ENCODE measurements around the gene PIEZO1. TPM values are rescaled to one million over a fixed set of nuclear protein-coding genes. Genes with fewer than 3 reads are reported as not detected.

Gene PIEZO1
- total and polyA plus RNA-seq, 10 of the 15 experiments (the other 5 are each of a cell fraction or from before 2014, with no cell fraction given) = 1.3 to 169 (median 33.4) TPM

GRCh38 chr16:88761830-88762229, 23.2 kb downstream of the PIEZO1 start:
- Histone ChIP-seq H3K4me3 (no peak overlapping the region), H3K79me2 (ENCODE audit: control insufficient read depth, insufficient read depth, low read length) (peaks cover 13% of the 10 kb centered on the region), H3K36me3 (ENCODE audit: control insufficient read depth in 2 of 2, insufficient read depth in 2 of 2, low read length in 1 of 2) (peaks cover 3 to 6% of the 10 kb centered on the region in 2 experiments; a peak in 3 of 4 replicates), H3K27ac (ENCODE audit: control insufficient read depth, insufficient read depth) (no peak overlapping the region), H3K4me1 (ENCODE audit: control insufficient read depth, insufficient read depth, low read length) (no peaks in the 10 kb centered on the region; the same call in 1 of the 2 replicates), H3K9ac (ENCODE audit: control insufficient read depth, insufficient read depth, low read length) (no peak overlapping the region), H4K20me1 (ENCODE audit: control insufficient read depth, insufficient read depth) (no peaks in the 10 kb centered on the region; the same call in none of the 2 replicates), H3K9me3 (replicated peaks; ENCODE audit: control insufficient read depth, insufficient read depth, low read length) (no peaks in the 10 kb centered on the region), H3K27me3 (replicated peaks in 1 of 2; ENCODE audit: control insufficient read depth in 2 of 2, insufficient read depth in 2 of 2, low read length in 1 of 2) (no peaks in the 10 kb centered on the region), H2AFZ (ENCODE audit: control insufficient read depth, low read depth, low read length) (no peak overlapping the region), H3K4me2 (ENCODE audit: control insufficient read depth, insufficient read depth) (no peak overlapping the region)
- POLR2A ChIA-PET = no interaction called here
- 94% methylated on average over 10 of the region's 10 CpGs for WGBS (ENCODE audit: insufficient coverage, insufficient replicate concordance, low lambda C conversion rate, missing lambda C conversion rate)
- FAIRE-seq = no peak
- CTCF ChIA-PET = interaction anchor here (0.5 to 1.5 kb wide), 4 partner anchors 14 to 394 kb away, joined by 3 to 4 read pairs (median 3); no protein-coding TSS in a partner anchor
- no TSS peak for BruUV-seq (replicated peaks)
- RAD21 ChIA-PET (ENCODE audit: unreplicated experiment) = no interaction called here
- ATAC-seq = no peak
- SMC1A ChIA-PET (ENCODE audit: uncharacterized antibody, unreplicated experiment) = no interaction called here
- in situ Hi-C loops (cut with MboI) = no loop called here
- intact Hi-C loops (cut with micrococcal nuclease; ENCODE audit: unreplicated experiment) = no loop called here
- DNase-seq (ENCODE audit: low read depth, low spot score) = no peak
- TF ChIP-seq NFYA (IDR thresholded peaks at IDR 0.05; ENCODE audit: borderline replicate concordance, low read depth, low read length) = no peak
- no peak for TF ChIP-seq TCF7 (IDR thresholded peaks at IDR 0.05; ENCODE audit: borderline replicate concordance)
- no peak for TF ChIP-seq PBX3 (IDR thresholded peaks at IDR 0.05; ENCODE audit: insufficient replicate concordance, low read depth, low read length)
- TF ChIP-seq BACH1 (IDR thresholded peaks at IDR 0.05; ENCODE audit: borderline replicate concordance) = no peak
- no peak for TF ChIP-seq CEBPZ (IDR thresholded peaks at IDR 0.05; ENCODE audit: low read depth, low read length)
- no peak for TF ChIP-seq HDAC6 (IDR thresholded peaks at IDR 0.05; ENCODE audit: unreplicated experiment)
- TF ChIP-seq SMC3 (IDR thresholded peaks at IDR 0.05; ENCODE audit: borderline replicate concordance, low read length) = no peak
- TF ChIP-seq POLR2AphosphoS2 (IDR thresholded peaks at IDR 0.05; ENCODE audit: low read depth, low read length) = no peak
- no peak for TF ChIP-seq USF2 (IDR thresholded peaks at IDR 0.05; ENCODE audit: borderline replicate concordance, low read depth, low read length)
- TF ChIP-seq ZNF217 (IDR thresholded peaks at IDR 0.05) = no peak
- no peak for TF ChIP-seq EP300 (IDR thresholded peaks at IDR 0.05; ENCODE audit: borderline replicate concordance in 1 of 2, control insufficient read depth in 1 of 2, low read depth in 2 of 2, low read length in 2 of 2)
- no peak for TF ChIP-seq GATAD2B (conservative IDR thresholded peaks at IDR 0.05; ENCODE audit: low read depth)
- TF ChIP-seq STAT1 (conservative IDR thresholded peaks at IDR 0.05) = no peak
- TF ChIP-seq TAF1 (IDR thresholded peaks at IDR 0.05; ENCODE audit: borderline replicate concordance, low read depth, low read length) = no peak
- TF ChIP-seq ZBTB4 (CRISPR knock-in tag; IDR thresholded peaks at IDR 0.05) = no peak
- TF ChIP-seq KLF5 (IDR thresholded peaks at IDR 0.05; ENCODE audit: partially characterized antibody) = no peak

Measured in GM12878 (cell line).